ENCODE measurements around the gene MSI2. TPM values are rescaled to one million over a fixed set of nuclear protein-coding genes. Genes with fewer than 3 reads are reported as not detected.

The MSI2 gene
- total RNA-seq, 1 donor from 2014 or later: 140 TPM

DNA sequence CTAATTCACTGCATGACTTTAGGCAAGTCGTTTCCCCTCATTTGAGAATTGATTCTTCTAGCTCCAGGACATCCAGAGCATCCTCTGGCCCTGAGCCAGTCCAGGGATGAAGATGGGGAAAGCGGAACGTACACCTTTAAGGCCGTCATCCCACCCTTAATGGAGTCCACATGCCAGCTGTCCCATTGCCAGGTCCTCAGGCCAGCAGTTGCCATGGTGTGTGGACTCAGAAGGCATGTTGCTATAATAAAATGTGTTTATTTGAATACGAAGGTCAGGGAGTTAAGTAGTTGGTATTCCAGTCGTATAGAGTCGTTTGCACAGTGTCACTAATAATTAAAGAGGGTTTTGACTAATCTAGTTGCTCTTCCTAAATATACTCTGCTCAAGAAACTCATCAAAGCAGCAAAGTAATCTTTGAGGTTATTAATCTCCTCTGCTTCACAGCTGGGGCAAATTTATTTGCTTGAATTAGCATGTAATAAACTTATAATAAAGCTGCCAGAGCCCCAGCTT lies 458.4 kb downstream of the MSI2 start:
- no peak for DNase-seq (ENCODE audit: low read depth, low spot score)
- Mint-ChIP-seq H3K9me3 (no peaks in the 10 kb centered on the region), H3K4me3 (no peak overlapping the region)

DNA sequence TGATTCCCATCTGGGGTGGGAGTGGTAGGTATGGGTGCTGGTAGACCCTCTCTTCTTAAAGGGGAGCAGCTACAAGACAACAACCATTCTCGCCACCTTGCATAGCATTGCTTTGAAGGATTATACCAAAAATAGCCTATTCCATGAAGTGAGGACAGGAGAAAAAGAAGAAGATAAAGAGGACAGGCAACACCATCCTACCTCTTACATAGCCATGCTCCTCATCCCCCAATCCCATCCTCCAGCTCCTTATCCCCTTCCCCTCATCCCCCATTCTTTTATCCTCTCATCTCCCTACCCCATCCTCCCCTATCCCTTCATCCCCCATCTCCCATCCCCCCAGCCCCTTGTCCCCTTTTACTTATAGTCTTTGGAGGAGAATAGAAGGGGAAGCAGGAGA lies 459.7 kb downstream of the MSI2 start:
- Mint-ChIP-seq H3K9me3 (no peaks in the 10 kb centered on the region), H3K27me3 (ENCODE audit: low read depth) (no peaks in the 10 kb centered on the region), H3K4me1 (no peaks in the 10 kb centered on the region), H3K27ac (ENCODE audit: unreplicated experiment) (no peak overlapping the region), H3K36me3 (ENCODE audit: low read depth) (peaks cover 3% of the 10 kb centered on the region), H3K4me3 (no peak overlapping the region)
- TF ChIP-seq, protein P1, sequence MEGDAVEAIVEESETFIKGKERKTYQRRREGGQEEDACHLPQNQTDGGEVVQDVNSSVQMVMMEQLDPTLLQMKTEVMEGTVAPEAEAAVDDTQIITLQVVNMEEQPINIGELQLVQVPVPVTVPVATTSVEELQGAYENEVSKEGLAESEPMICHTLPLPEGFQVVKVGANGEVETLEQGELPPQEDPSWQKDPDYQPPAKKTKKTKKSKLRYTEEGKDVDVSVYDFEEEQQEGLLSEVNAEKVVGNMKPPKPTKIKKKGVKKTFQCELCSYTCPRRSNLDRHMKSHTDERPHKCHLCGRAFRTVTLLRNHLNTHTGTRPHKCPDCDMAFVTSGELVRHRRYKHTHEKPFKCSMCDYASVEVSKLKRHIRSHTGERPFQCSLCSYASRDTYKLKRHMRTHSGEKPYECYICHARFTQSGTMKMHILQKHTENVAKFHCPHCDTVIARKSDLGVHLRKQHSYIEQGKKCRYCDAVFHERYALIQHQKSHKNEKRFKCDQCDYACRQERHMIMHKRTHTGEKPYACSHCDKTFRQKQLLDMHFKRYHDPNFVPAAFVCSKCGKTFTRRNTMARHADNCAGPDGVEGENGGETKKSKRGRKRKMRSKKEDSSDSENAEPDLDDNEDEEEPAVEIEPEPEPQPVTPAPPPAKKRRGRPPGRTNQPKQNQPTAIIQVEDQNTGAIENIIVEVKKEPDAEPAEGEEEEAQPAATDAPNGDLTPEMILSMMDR (conservative IDR thresholded peaks at IDR 0.05): no peak
- DNase-seq (ENCODE audit: low read depth, low spot score): no peak

More for the DNA sequence above, 458.4 kb downstream of the MSI2 start:
- H3K27me3 Mint-ChIP-seq (ENCODE audit: low read depth): no peaks in the 10 kb centered on the region
- TF ChIP-seq, protein P1 (conservative IDR thresholded peaks at IDR 0.05): no peak
- peaks cover 3% of the 10 kb centered on the region for H3K36me3 Mint-ChIP-seq (ENCODE audit: low read depth)
- H3K27ac Mint-ChIP-seq (ENCODE audit: unreplicated experiment): no peak overlapping the region
- no peaks in the 10 kb centered on the region for H3K4me1 Mint-ChIP-seq

DNA sequence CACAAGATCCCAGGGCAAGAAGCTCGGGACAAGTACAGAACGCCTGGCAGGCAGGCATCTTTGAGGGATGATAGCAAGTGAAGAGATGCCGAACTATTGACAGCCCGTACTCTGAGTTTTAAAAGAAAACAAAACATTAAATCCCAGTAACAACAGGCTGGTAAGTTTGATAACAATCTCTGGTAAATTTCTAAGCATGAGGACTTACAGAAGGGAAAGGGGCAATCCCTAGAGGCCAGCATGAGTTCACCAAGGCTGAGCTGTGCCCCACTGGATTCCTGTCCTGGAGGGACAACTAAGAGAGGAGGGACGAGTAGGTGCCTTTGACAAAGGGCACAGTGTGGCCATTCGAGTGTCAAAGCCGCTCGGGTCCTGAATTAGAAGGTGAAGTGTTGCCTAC lies 462.6 kb downstream of the MSI2 start:
- TF ChIP-seq, protein P1 (conservative IDR thresholded peaks at IDR 0.05): no peak
- H3K27ac Mint-ChIP-seq (ENCODE audit: unreplicated experiment): no peak overlapping the region
- no peaks in the 10 kb centered on the region for H3K27me3 Mint-ChIP-seq (ENCODE audit: low read depth)
- no peak overlapping the region for H3K4me3 Mint-ChIP-seq
- H3K9me3 Mint-ChIP-seq: no peaks in the 10 kb centered on the region
- no peaks in the 10 kb centered on the region for H3K36me3 Mint-ChIP-seq (ENCODE audit: low read depth)
- H3K4me1 Mint-ChIP-seq: peaks cover 19% of the 10 kb centered on the region
- no peak for DNase-seq (ENCODE audit: low read depth, low spot score)

DNA sequence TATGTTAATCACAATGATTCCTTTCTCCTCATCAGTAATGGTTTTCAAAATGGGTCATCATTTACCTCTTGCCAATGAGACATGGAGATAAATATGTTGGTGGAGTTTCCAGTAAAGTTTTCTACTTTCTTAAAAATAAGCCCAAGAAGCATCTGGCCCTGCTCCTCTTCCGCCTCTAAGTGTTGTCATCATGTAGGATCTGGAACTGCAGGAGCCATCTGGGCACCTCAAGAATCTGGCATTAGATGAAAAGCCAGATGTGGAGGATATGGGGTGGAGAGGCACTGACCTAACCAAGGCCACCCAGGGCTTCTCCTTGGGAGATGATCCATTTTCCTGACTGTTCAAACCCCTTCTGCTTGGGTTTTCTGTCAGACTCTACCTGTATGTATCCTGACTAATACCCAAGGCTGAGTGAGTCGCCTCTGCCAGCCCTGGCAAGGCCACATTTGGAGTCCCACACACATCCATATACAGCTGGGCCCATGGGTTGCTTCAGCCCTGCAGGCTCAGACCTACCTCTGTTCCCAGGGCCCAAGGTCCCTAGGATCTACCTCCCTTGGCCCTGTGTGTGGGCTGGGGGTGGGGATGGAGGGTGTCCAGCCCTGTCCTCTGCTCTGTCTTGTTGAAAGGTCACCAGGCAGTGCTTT lies 464.2 kb downstream of the MSI2 start:
- no peaks in the 10 kb centered on the region for H3K27me3 Mint-ChIP-seq (ENCODE audit: low read depth)
- peaks cover 26% of the 10 kb centered on the region for H3K4me1 Mint-ChIP-seq
- DNase-seq (ENCODE audit: low read depth, low spot score): no peak
- H3K36me3 Mint-ChIP-seq (ENCODE audit: low read depth): no peaks in the 10 kb centered on the region
- no peak overlapping the region for H3K27ac Mint-ChIP-seq (ENCODE audit: unreplicated experiment)
- H3K9me3 Mint-ChIP-seq: no peaks in the 10 kb centered on the region
- TF ChIP-seq, protein P1 (conservative IDR thresholded peaks at IDR 0.05): no peak
- no peak overlapping the region for H3K4me3 Mint-ChIP-seq

DNA sequence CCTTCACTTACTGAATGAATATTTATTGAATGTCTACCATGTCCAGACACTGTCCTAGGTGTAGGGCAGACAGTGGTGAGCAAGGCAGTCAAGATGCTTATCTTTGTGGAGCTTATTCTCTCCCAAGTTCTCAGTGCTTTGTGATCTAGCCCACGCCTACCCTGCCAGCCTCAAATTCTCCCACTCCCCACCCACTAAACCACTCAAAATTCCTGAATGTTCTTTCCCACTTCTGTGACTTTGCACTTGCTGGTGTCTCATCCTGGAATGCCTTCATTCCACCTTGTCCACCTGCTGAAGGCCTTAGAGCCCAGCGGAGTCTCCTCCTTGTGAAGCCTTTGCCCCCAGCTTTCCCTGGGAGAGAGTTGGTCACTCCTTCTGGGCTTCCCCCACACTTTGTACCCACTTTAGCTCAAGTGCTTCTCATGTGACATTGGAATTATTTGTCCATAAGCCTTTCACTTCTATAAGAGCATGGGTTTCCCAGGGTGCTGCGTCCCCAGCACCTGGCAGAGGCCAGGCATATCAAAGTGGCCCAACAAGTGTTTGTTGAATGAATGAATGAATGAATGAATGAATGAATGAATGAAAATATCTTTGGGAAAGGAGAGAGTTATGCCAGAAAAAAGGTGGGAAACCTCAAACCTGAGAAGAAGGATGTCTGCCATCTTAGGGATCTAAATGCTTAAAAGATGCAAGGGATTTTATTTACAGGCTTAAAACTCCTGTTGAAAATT lies 465.8 kb downstream of the MSI2 start:
- TF ChIP-seq, protein P1 (conservative IDR thresholded peaks at IDR 0.05): no peak
- DNase-seq (ENCODE audit: low read depth, low spot score): no peak
- H3K4me1 Mint-ChIP-seq: peaks cover 39% of the 10 kb centered on the region
- no peaks in the 10 kb centered on the region for H3K36me3 Mint-ChIP-seq (ENCODE audit: low read depth)
- no peaks in the 10 kb centered on the region for H3K27me3 Mint-ChIP-seq (ENCODE audit: low read depth)
- H3K27ac Mint-ChIP-seq (ENCODE audit: unreplicated experiment): no peak overlapping the region
- no peaks in the 10 kb centered on the region for H3K9me3 Mint-ChIP-seq
- peak overlapping the region; percentile 38 for H3K4me3 Mint-ChIP-seq

All from neural crest cell (in vitro differentiated cells).